IMR-90 (cell line): ENCODE results near the gene HS6ST2.

Experiments
- CEBPB ChIP-seq: IDR thresholded peaks from 2 replicates; pipeline ENCODE4 v1.6.1; 2012; ENCODE audit warnings: low read depth, low read length, improper control_type of control experiment
- CTCF ChIP-seq: conservative IDR thresholded peaks from 2 replicates; pipeline ENCODE4 v1.5.1; 2012; ENCODE audit warnings: mild to moderate bottlenecking, low read depth, low read length, improper control_type of control experiment
- MAFK ChIP-seq: IDR thresholded peaks from 2 replicates; pipeline ENCODE4 v1.6.1; 2012; ENCODE audit warnings: low read depth, low read length, improper control_type of control experiment
- MAZ ChIP-seq: IDR thresholded peaks from 2 replicates; pipeline ENCODE4 v1.6.1; 2012; ENCODE audit warnings: low read depth, mild to moderate bottlenecking, low read length, improper control_type of control experiment, moderate library complexity, borderline replicate concordance
- MXI1 ChIP-seq: IDR thresholded peaks from 2 replicates; pipeline ENCODE4 v1.6.1; 2012; ENCODE audit warnings: low read depth, mild to moderate bottlenecking, low read length, moderate library complexity, borderline replicate concordance
- NFE2L2 ChIP-seq: fragments of 150-350 bp; IDR thresholded peaks from 2 replicates; pipeline ENCODE4 v1.6.1; 2016; ENCODE audit warnings: low read depth, mild to moderate bottlenecking, low read length
- POLR2A ChIP-seq: IDR thresholded peaks from 2 replicates; pipeline ENCODE4 v1.6.1; 2012; ENCODE audit warnings: mild to moderate bottlenecking, low read depth, low read length
- RCOR1 ChIP-seq: IDR thresholded peaks from 2 replicates; pipeline ENCODE4 v1.6.1; 2012; ENCODE audit warnings: mild to moderate bottlenecking, low read length, improper control_type of control experiment; ENCODE audit not compliant: insufficient replicate concordance
- RFX5 ChIP-seq: IDR thresholded peaks from 2 replicates; pipeline ENCODE4 v1.8.0; 2012; ENCODE audit warnings: low read depth, mild to moderate bottlenecking, low read length, moderate library complexity
- SMC3 ChIP-seq: fragments of 150-350 bp; IDR thresholded peaks from 2 replicates; pipeline ENCODE4 v1.6.1; 2016; ENCODE audit warnings: low read depth, mild to moderate bottlenecking, antibody characterized with exemption, low read length, moderate library complexity
- TF ChIP-seq, protein P1 (sequence below): fragments of 150-350 bp; IDR thresholded peaks from 2 replicates; pipeline ENCODE4 v1.6.1; 2017; ENCODE audit warnings: mild to moderate bottlenecking, antibody characterized with exemption, low read length, low read depth

GRCh38 chrX:132909643-132910042 lies 48.8 kb downstream of the HS6ST2 start:
- no peak for TF ChIP-seq CTCF
- TF ChIP-seq MAFK, result no peak
- no peak for TF ChIP-seq SMC3
- TF ChIP-seq RCOR1, result no peak
- TF ChIP-seq RFX5, result no peak
- no peak for TF ChIP-seq MXI1
- TF ChIP-seq POLR2A, result no peak
- TF ChIP-seq MAZ, result no peak
- no peak for TF ChIP-seq CEBPB
- no peak for TF ChIP-seq NFE2L2
- TF ChIP-seq, protein P1, sequence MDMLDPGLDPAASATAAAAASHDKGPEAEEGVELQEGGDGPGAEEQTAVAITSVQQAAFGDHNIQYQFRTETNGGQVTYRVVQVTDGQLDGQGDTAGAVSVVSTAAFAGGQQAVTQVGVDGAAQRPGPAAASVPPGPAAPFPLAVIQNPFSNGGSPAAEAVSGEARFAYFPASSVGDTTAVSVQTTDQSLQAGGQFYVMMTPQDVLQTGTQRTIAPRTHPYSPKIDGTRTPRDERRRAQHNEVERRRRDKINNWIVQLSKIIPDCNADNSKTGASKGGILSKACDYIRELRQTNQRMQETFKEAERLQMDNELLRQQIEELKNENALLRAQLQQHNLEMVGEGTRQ, result no peak
